OCI-LY3 (cell line): ENCODE data around the gene ZC3H11A.

Experiments
- H2AFZ ChIP-seq: fragments of 200-600, 300-600 bp; shearing (Covaris generic); 2 replicates; pipeline ENCODE4 v1.6.0; 2014; ENCODE audit warnings: antibody characterized with exemption, low read depth, low read length
- H3K27ac ChIP-seq: fragments of 200-600, 300-600 bp; sonication (generic); 2 replicates; pipeline ENCODE4 v1.5.1; 2014; ENCODE audit warnings: mild to moderate bottlenecking, low read length, moderate library complexity, mixed read lengths
- H3K27me3 ChIP-seq: fragments of 200-600, 300-600 bp; sonication (generic); 2 replicates; pipeline ENCODE4 v1.6.1; 2014; ENCODE audit warnings: low read depth, low read length, mixed read lengths
- H3K36me3 ChIP-seq: fragments of 200-600, 300-600 bp; sonication (generic); replicated peaks from 2 replicates; pipeline ENCODE3; 2014; ENCODE audit warnings: low read depth, low read length, mixed read lengths
- H3K4me1 ChIP-seq: fragments of 300-600, 200-600 bp; sonication (generic); 2 replicates; pipeline ENCODE4 v1.6.1; 2014; ENCODE audit warnings: low read length, mixed read lengths
- H3K4me2 ChIP-seq: fragments of 200-600, 300-600 bp; sonication (generic); 2 replicates; pipeline ENCODE4 v1.6.1; 2014; ENCODE audit warnings: low read length, mixed read lengths
- H3K4me3 ChIP-seq: fragments of 300-600, 200-600 bp; sonication (generic); 2 replicates; pipeline ENCODE4 v1.5.1; 2014; ENCODE audit warnings: antibody characterized with exemption, mild to moderate bottlenecking, low read length, moderate library complexity
- H3K79me2 ChIP-seq: fragments of 300-600, 200-600 bp; shearing (Covaris generic); 2 replicates; pipeline ENCODE4 v1.6.1; 2014; ENCODE audit warnings: mild to moderate bottlenecking, low read length, mixed read lengths
- H3K9ac ChIP-seq: fragments of 300-600, 200-600 bp; shearing (Covaris generic); 2 replicates; pipeline ENCODE4 v1.6.0; 2014; ENCODE audit warnings: mild to moderate bottlenecking, low read length, moderate library complexity
- H3K9me3 ChIP-seq: fragments of 200-600, 300-600 bp; shearing (Covaris generic); 2 replicates; pipeline ENCODE4 v1.6.1; 2014; ENCODE audit warnings: low read length, mixed read lengths; ENCODE audit not compliant: insufficient read depth
- H4K20me1 ChIP-seq: fragments of 200-600, 300-600 bp; sonication (generic); 2 replicates; pipeline ENCODE4 v1.6.1; 2016; ENCODE audit warnings: low read length, mixed read lengths; ENCODE audit not compliant: insufficient read depth
- CTCF ChIP-seq: fragments of 200-600, 300-600 bp; sonication (generic); IDR thresholded peaks from 2 replicates; pipeline ENCODE4 v1.5.1; 2014; ENCODE audit warnings: antibody characterized with exemption, low read length, low read depth
- EZH2phosphoT487 ChIP-seq: fragments of 200-600 bp; shearing (Covaris generic); IDR thresholded peaks from 2 replicates; pipeline ENCODE4 v1.6.1; 2018; ENCODE audit warnings: antibody characterized with exemption, mixed run types, low read depth

The ZC3H11A gene

GRCh38 chr1:203794764-203795440, 521 bp upstream of the ZC3H11A start:
- Histone ChIP-seq H4K20me1 (peaks cover 34% of the 10 kb centered on the region), H3K27me3 (no peaks in the 10 kb centered on the region), H3K79me2 (peaks cover 44% of the 10 kb centered on the region), H3K4me1 (peaks cover 23% of the 10 kb centered on the region), H3K9me3 (no peaks in the 10 kb centered on the region), H3K9ac (peak overlapping the region; percentile 96), H3K27ac (no peak overlapping the region), H3K4me2 (peak overlapping the region; percentile 81), H3K4me3 (peak overlapping the region; percentile 82), H3K36me3 (peaks cover 34% of the 10 kb centered on the region), H2AFZ (peak overlapping the region; percentile 85)
- TF ChIP-seq EZH2phosphoT487 (no peak), CTCF (no peak)

- TF ChIP-seq EZH2phosphoT487, result no peak
- no peak for TF ChIP-seq CTCF
- Histone ChIP-seq H3K79me2 (peaks cover 57% of the 10 kb centered on the region), H3K4me2 (peak overlapping the region; percentile 83), H3K9ac (peak overlapping the region; percentile 96), H3K27ac (peak overlapping the region; percentile 84), H3K36me3 (peaks cover 37% of the 10 kb centered on the region), H3K4me1 (peaks cover 23% of the 10 kb centered on the region), H3K9me3 (no peaks in the 10 kb centered on the region), H3K4me3 (peak overlapping the region; percentile 82), H4K20me1 (peaks cover 45% of the 10 kb centered on the region), H2AFZ (no peak overlapping the region), H3K27me3 (no peaks in the 10 kb centered on the region)
These were observed 798 bp downstream of the ZC3H11A start for GRCh38 chr1:203796236-203796605.

- H3K9ac ChIP-seq, result no peak overlapping the region
- H3K79me2 ChIP-seq, result peaks cover 67% of the 10 kb centered on the region
- H3K36me3 ChIP-seq, result peaks cover 42% of the 10 kb centered on the region
- H4K20me1 ChIP-seq, result peaks cover 55% of the 10 kb centered on the region
- H3K27me3 ChIP-seq, result no peaks in the 10 kb centered on the region
- no peaks in the 10 kb centered on the region for H3K9me3 ChIP-seq
- TF ChIP-seq EZH2phosphoT487, result no peak
- no peak for TF ChIP-seq CTCF
- peak overlapping the region; percentile 82 for H3K4me3 ChIP-seq
- H3K4me2 ChIP-seq, result peak overlapping the region; percentile 83
- no peak overlapping the region for H3K27ac ChIP-seq
- peaks cover 23% of the 10 kb centered on the region for H3K4me1 ChIP-seq
- no peak overlapping the region for H2AFZ ChIP-seq
These were observed 1.8 kb downstream of the ZC3H11A start for GRCh38 chr1:203797216-203797615.

GRCh38 chr1:203797948-203798655, 2.7 kb downstream of the ZC3H11A start:
- Histone ChIP-seq H2AFZ (no peak overlapping the region), H3K27ac (no peak overlapping the region), H3K9ac (no peak overlapping the region), H4K20me1 (peaks cover 55% of the 10 kb centered on the region), H3K4me2 (no peak overlapping the region), H3K79me2 (peaks cover 76% of the 10 kb centered on the region), H3K36me3 (peaks cover 42% of the 10 kb centered on the region), H3K4me3 (no peak overlapping the region), H3K4me1 (peaks cover 23% of the 10 kb centered on the region), H3K27me3 (no peaks in the 10 kb centered on the region), H3K9me3 (no peaks in the 10 kb centered on the region)
- TF ChIP-seq CTCF (no peak), EZH2phosphoT487 (no peak)
